ENCODE measurements around the gene APOL4.

APOL4 gene

GRCh38 chr22:36227806-36228205 lies 26.2 kb upstream of the APOL4 start:
- no peaks in the 10 kb centered on the region for H3K27me3 ChIP-seq
- no peak for TF ChIP-seq CTCF (IDR thresholded peaks at IDR 0.05)
- no peak overlapping the region for H3K4me3 ChIP-seq
- H3K27ac ChIP-seq, result no peak overlapping the region
- no peaks in the 10 kb centered on the region for H3K4me1 ChIP-seq
- DNase-seq, result no peak
- peaks cover 39 to 73% (median 54%) of the 10 kb centered on the region in 3 donors for H3K36me3 ChIP-seq
- intact Hi-C loops (cut with DNase I; ENCODE audit: low total_unique reads), result no loop called here
- no peaks in the 10 kb centered on the region for H3K9me3 ChIP-seq

- Histone ChIP-seq H3K9me3 (no peaks in the 10 kb centered on the region), H3K4me3 (no peak overlapping the region), H3K36me3 (peaks cover 35 to 69% (median 50%) of the 10 kb centered on the region in 3 donors), H3K4me1 (no peaks in the 10 kb centered on the region), H3K27me3 (no peaks in the 10 kb centered on the region), H3K27ac (no peak overlapping the region)
- intact Hi-C loops (cut with DNase I; ENCODE audit: low total_unique reads), result no loop called here
- TF ChIP-seq CTCF (IDR thresholded peaks at IDR 0.05), result no peak
- DNase-seq, result no peak
These were observed 25.8 kb upstream of the APOL4 start for GRCh38 chr22:36227396-36227795.

- no peak for TF ChIP-seq CTCF (IDR thresholded peaks at IDR 0.05)
- peaks cover 0 to 4% (median 1%) of the 10 kb centered on the region in 4 donors for H3K4me1 ChIP-seq
- H3K27ac ChIP-seq, result no peak overlapping the region
- H3K4me3 ChIP-seq, result no peak overlapping the region
- DNase-seq, result no peak
- no peaks in the 10 kb centered on the region for H3K27me3 ChIP-seq
- peaks cover 27 to 57% (median 38%) of the 10 kb centered on the region in 3 donors for H3K36me3 ChIP-seq
- no peaks in the 10 kb centered on the region for H3K9me3 ChIP-seq
- intact Hi-C loops (cut with DNase I; ENCODE audit: low total_unique reads), result no loop called here
These were observed 24.6 kb upstream of the APOL4 start for GRCh38 chr22:36226189-36226588.

GRCh38 chr22:36225333-36225922 lies 23.8 kb upstream of the APOL4 start:
- Histone ChIP-seq H3K9me3 (no peaks in the 10 kb centered on the region), H3K36me3 (peaks cover 19 to 50% (median 30%) of the 10 kb centered on the region in 3 donors), H3K27ac (no peak overlapping the region), H3K4me3 (no peak overlapping the region), H3K27me3 (no peaks in the 10 kb centered on the region), H3K4me1 (peaks cover 0 to 4% (median 1%) of the 10 kb centered on the region in 4 donors)
- no peak for DNase-seq
- intact Hi-C loops (cut with DNase I; ENCODE audit: low total_unique reads), result no loop called here
- no peak for TF ChIP-seq CTCF (IDR thresholded peaks at IDR 0.05)

GRCh38 chr22:36224245-36224644 lies 22.6 kb upstream of the APOL4 start:
- no peaks in the 10 kb centered on the region for H3K9me3 ChIP-seq
- intact Hi-C loops (cut with DNase I; ENCODE audit: low total_unique reads), result no loop called here
- no peak for TF ChIP-seq CTCF (IDR thresholded peaks at IDR 0.05)
- no peak for DNase-seq
- H3K27ac ChIP-seq, result no peak overlapping the region
- no peaks in the 10 kb centered on the region for H3K27me3 ChIP-seq
- H3K36me3 ChIP-seq, result peaks cover 14 to 38% (median 20%) of the 10 kb centered on the region in 3 donors
- peaks cover 0 to 4% (median 1%) of the 10 kb centered on the region in 4 donors for H3K4me1 ChIP-seq
- no peak overlapping the region for H3K4me3 ChIP-seq

All from tibial artery (tissue), 4 donors.